HG03460 (cell line): ENCODE results near the gene TPGS2.
"Not testable (repeated sequence)": the region's sequence is repeated elsewhere in the genome, so short reads cannot be mapped to it uniquely, and the experiment has no call there.

Experiments used
- ATAC-seq: cut with Tn5 transposase; IDR thresholded peaks from one replicate; pipeline ENCODE4 v1.9.1; 2021; ENCODE audit not compliant: unreplicated experiment

TPGS2 gene

GRCh38 chr18:36828630-36829361, at the start of gene TPGS2, which contains the start of gene KIAA1328:
Gene TPGS2 (minus strand): TSS chr18:36829002. CDS start chr18:36828767, 235 bp downstream.
Gene KIAA1328 (plus strand): TSS chr18:36829127. CDS start chr18:36829139, 12 bp downstream.
- peak; percentile 82 for ATAC-seq

GRCh38 chr18:36873826-36874225, 45.0 kb upstream of the TPGS2 start:
- ATAC-seq: not testable (repeated sequence)

GRCh38 chr18:36872329-36872728, 43.5 kb upstream of the TPGS2 start:
- no peak for ATAC-seq

DNA sequence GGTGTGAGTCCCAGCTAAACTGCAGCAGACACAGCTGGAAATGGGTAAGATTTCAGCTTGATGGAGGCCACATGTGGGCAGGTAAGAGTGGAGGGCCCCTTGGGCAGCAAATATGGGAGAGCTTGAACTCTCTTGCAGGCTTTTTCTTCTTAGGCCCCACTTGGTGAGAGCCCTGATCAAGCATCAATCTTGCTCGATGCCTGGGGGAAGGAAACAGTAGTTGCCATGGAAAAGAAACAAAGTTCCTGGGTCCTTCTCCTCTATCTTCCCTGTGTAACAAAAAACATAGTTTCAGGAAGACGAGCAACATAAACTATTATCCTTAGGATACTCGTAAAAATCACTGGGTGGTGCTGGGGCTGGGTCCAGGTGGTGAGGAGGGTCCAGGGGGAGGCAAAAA, 43.0 kb upstream of the TPGS2 start:
- no peak for ATAC-seq

GRCh38 chr18:36867056-36867455, 38.3 kb upstream of the TPGS2 start:
- ATAC-seq: no peak

DNA sequence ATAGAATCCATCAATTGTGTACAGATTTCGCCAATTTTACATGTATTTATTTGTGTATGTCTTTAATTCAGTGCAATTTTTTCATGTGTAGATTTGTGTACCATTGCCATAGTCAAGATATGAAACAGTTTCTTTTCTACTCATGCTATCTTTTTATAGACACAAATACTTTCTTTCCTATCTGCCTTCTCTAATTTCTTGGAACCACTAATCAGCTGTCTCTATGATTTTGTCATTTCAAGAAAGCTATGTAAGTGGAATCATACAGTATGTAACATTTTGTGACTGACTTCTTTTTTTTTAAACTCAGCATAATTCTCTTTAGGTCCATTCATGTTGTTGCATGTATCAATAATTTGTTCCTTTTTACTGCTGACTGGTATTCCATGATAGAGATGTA, 33.4 kb upstream of the TPGS2 start:
- no peak for ATAC-seq

GRCh38 chr18:36856815-36857214, 28.0 kb upstream of the TPGS2 start:
- no peak for ATAC-seq

DNA sequence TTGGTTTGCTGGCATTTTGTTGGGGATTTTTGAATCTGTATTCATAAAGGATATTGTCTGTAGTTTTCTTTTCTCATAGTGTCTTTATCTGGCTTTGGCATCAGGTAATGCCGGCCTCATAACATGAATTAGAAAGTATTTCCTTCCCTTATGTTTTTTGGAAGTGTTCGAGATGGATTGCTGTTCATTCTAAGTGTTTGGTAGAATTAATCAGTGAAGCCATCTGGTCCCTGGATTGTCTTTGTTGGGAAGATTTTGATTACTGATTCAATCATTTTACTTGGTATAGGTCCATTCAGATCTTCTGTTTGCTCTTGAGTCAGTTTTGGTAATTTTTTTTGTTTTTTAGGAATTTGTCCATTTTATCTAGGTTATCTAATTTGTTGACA, 22.4 kb upstream of the TPGS2 start:
- ATAC-seq: no peak

DNA sequence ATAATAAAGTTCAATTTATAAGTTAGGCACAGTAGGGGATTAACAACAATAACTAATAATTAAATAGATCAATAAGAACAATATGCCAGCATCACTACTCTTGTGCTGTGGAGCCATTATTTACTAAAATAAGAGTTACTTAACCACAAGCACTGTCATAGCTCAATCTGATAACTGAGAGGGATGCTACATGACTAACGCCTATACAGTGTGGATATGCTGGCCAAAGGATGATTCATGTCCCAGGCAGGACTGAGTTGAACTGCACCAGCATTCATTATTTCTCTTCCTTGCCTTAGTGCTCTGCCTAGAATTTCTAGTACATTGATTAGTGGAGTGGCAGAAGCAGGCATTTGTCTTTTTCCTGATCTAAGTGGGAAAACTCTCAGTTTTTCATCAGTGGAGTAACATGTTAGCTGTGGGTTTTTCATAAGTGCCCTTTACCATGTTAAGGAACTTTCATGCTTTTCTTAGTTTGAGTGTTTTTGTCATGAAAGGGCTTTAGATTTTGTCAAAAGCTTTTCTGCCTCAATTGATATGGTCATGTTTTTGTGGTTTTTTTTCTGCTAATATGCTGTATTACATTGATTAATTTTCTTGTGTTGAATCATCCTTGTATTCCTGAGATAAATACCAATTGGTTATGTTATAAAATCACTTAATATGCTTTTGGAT, 21.9 kb upstream of the TPGS2 start:
- no peak for ATAC-seq

GRCh38 chr18:36849288-36850006, 20.6 kb upstream of the TPGS2 start:
- ATAC-seq: no peak

- no peak for ATAC-seq
These were observed 19.8 kb upstream of the TPGS2 start for GRCh38 chr18:36848609-36849008.

DNA sequence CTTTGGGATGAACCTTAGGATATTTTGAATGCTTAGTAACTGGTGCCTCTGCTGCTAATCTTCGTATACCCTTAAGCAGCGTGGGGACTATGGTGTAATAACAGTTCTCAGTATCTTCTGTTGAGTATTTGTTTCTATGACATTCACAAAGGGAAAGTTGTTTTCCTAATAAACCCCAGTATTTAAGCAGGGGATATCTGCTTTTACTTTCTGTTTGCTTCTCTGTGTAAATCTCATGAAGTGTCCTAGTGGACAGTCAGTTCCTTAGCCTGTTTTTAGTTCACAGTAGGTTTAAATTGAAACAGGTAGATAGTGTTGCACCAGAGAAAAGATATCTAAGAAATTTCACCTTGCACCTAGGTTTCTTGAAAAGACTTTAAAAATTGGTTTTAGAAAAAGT, 15.0 kb upstream of the TPGS2 start:
- ATAC-seq: no peak

DNA sequence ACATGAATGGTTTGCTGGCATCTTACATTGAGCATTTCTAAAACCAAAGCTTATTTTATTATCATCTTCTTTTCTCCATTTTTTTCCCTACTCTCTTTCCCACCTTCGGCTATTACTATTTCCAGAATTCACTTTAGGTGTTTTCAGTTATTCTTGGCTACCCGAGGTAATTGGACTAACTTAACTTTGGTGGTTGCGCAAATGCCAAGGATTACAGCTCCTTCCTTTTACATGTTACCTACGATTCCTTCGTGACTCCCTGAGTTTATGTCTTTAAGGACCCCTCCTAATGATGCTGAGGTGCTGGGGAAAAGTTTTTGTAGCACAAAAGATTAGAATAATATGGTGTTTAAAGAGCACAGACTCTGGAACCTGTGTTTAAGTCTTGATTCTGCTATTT, 14.4 kb upstream of the TPGS2 start:
- ATAC-seq: no peak

GRCh38 chr18:36839835-36840234, 11.0 kb upstream of the TPGS2 start:
- no peak for ATAC-seq

GRCh38 chr18:36835927-36836326, 7.1 kb upstream of the TPGS2 start:
- no peak for ATAC-seq

- ATAC-seq: no peak
These were observed 4.3 kb upstream of the TPGS2 start for GRCh38 chr18:36833120-36833519.

DNA sequence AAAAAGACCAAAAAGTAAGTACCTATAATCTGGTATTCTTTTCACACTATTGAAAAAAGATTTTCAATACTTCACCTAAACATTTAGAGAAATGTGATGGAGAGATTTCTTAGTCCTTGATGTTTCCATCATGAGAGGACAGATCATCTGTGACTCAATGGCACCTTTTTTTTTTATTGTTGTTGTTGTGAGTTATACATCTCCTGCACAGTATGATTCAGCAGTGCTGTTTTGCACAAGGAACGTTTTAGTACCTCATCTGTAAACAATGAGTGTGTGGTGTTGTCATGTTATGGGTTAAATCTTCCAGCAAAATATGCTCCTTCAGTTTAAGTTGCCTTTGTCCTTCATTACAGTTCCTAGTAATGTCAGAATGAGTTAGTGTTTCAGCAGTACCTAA, 2.3 kb upstream of the TPGS2 start:
- no peak for ATAC-seq

- no peak for ATAC-seq
These were observed 1.3 kb upstream of the TPGS2 start for GRCh38 chr18:36830158-36830495.

GRCh38 chr18:36829362-36830157, 758 bp upstream of the TPGS2 start:
- ATAC-seq: no peak

- peak; percentile 22 for ATAC-seq
These were observed 609 bp downstream of the TPGS2 start for GRCh38 chr18:36828157-36828629.

GRCh38 chr18:36826556-36826955, 2.2 kb downstream of the TPGS2 start:
- no peak for ATAC-seq
